ENCODE results near the gene JAKMIP1.

GRCh38 chr4:6095897-6096296 lies 104.5 kb downstream of the JAKMIP1 start:
- TF ChIP-seq POLR2A (IDR thresholded peaks at IDR 0.05; ENCODE audit: low read depth, low read length) (no peak), POLR2AphosphoS5 (IDR thresholded peaks at IDR 0.05; ENCODE audit: low read depth, low read length) (no peak), TAF1 (IDR thresholded peaks at IDR 0.05; ENCODE audit: low read depth, low read length) (no peak), SPI1 (IDR thresholded peaks at IDR 0.05; ENCODE audit: low read depth, low read length) (no peak), POU2F2 (IDR thresholded peaks at IDR 0.05; ENCODE audit: low read depth, low read length) (no peak), PAX5 (IDR thresholded peaks at IDR 0.05; ENCODE audit: insufficient read depth, low read length, severe bottlenecking) (no peak)
